SJSA1 (cell line): ENCODE data around the gene CYP4F2. TPM values are rescaled to one million over a fixed set of nuclear protein-coding genes. Genes with fewer than 3 reads are reported as not detected.
"Not testable (repeated sequence)": the region's sequence is repeated elsewhere in the genome, so short reads cannot be mapped to it uniquely, and the experiment has no call there.

Source experiments
- DNase-seq, 2 experiments: peaks; one replicate each; pipeline ENCODE4 v3.0.0-alpha.2; 2015 to 2020; ENCODE audit warnings: low spot score in 2 of 2, low read depth in 1 of 2
- H3K27ac ChIP-seq: fragments of 250-450 bp; sonication (Bioruptor Pico); 2 replicates; pipeline ENCODE4 v1.5.1; 2020; ENCODE audit warnings: mild to moderate bottlenecking, moderate library complexity
- H3K27me3 ChIP-seq: fragments of 250-450 bp; sonication (Bioruptor Pico); replicated peaks from 2 replicates; pipeline ENCODE4 v1.5.1; 2020; ENCODE audit warnings: mild to moderate bottlenecking, moderate library complexity
- H3K36me3 ChIP-seq: fragments of 250-450 bp; sonication (Bioruptor Pico); 2 replicates; pipeline ENCODE4 v1.5.1; 2020; ENCODE audit warnings: mild to moderate bottlenecking
- H3K4me1 ChIP-seq: fragments of 250-450 bp; sonication (Bioruptor Pico); replicated peaks from 2 replicates; pipeline ENCODE4 v1.6.1; 2021; ENCODE audit warnings: mild to moderate bottlenecking
- H3K4me3 ChIP-seq: fragments of 250-450 bp; sonication (Bioruptor Pico); 2 replicates; pipeline ENCODE4 v1.5.1; 2020; ENCODE audit warnings: mild to moderate bottlenecking
- H3K9me3 ChIP-seq: fragments of 250-450 bp; sonication (Bioruptor Pico); replicated peaks from 2 replicates; pipeline ENCODE4 v1.5.1; 2020; ENCODE audit warnings: mild to moderate bottlenecking
- total RNA-seq: library from RNA; depleted of rRNA; stranded (reverse); fragments of >200 nt; shearing (Covaris generic); gene quantifications from 2 replicates; pipeline ENCODE4 v1.2.3, GENCODE V29; 2014; rRNA removed

Gene CYP4F2
- total RNA-seq, 1 experiment from 2014 or later: not detected

GRCh38 chr19:15834232-15834631, 63.6 kb downstream of the CYP4F2 start:
- DNase-seq: not testable (repeated sequence)

GRCh38 chr19:15831626-15832025, 66.2 kb downstream of the CYP4F2 start:
- Histone ChIP-seq H3K36me3 (no peaks in the 10 kb centered on the region), H3K9me3 (no peaks in the 10 kb centered on the region), H3K4me3 (no peak overlapping the region), H3K27ac (no peak overlapping the region), H3K27me3 (peaks cover 6% of the 10 kb centered on the region; the same call in 1 of the 2 replicates), H3K4me1 (0 out of 2 replicates have a peak, but pooled peaks cover 6% of the 10 kb centered on the region)
- no peak for DNase-seq

More at GRCh38 chr19:15834232-15834631, 63.6 kb downstream of the CYP4F2 start:
- H3K27me3 ChIP-seq, H3K27ac ChIP-seq, H3K36me3 ChIP-seq, H3K4me1 ChIP-seq, H3K4me3 ChIP-seq, H3K9me3 ChIP-seq: not testable (repeated sequence)

- H3K27me3 ChIP-seq: peaks cover 6% of the 10 kb centered on the region; the same call in 1 of the 2 replicates
- H3K4me1 ChIP-seq: no peaks in the 10 kb centered on the region
- no peaks in the 10 kb centered on the region for H3K9me3 ChIP-seq
- H3K27ac ChIP-seq: no peak overlapping the region
- no peak overlapping the region for H3K4me3 ChIP-seq
- no peaks in the 10 kb centered on the region for H3K36me3 ChIP-seq
- no peak for DNase-seq
Observed at GRCh38 chr19:15829786-15830185, 68.1 kb downstream of the CYP4F2 start.

GRCh38 chr19:15829306-15829698, 68.6 kb downstream of the CYP4F2 start:
- no peaks in the 10 kb centered on the region for H3K36me3 ChIP-seq
- no peak overlapping the region for H3K27ac ChIP-seq
- H3K4me1 ChIP-seq: no peaks in the 10 kb centered on the region
- H3K27me3 ChIP-seq: peaks cover 6% of the 10 kb centered on the region; the same call in 1 of the 2 replicates
- H3K4me3 ChIP-seq: no peak overlapping the region
- no peaks in the 10 kb centered on the region for H3K9me3 ChIP-seq
- no peak for DNase-seq

GRCh38 chr19:15828611-15829305, 69.1 kb downstream of the CYP4F2 start:
- not testable (repeated sequence) for H3K36me3 ChIP-seq, H3K27ac ChIP-seq, H3K4me1 ChIP-seq, H3K27me3 ChIP-seq, H3K9me3 ChIP-seq, DNase-seq, H3K4me3 ChIP-seq

- Histone ChIP-seq H3K27ac (no peak overlapping the region), H3K27me3 (peaks cover 6% of the 10 kb centered on the region; the same call in 1 of the 2 replicates)
- no peak for DNase-seq
Observed at GRCh38 chr19:15828121-15828610, 69.7 kb downstream of the CYP4F2 start.

More at GRCh38 chr19:15828121-15828610, 69.7 kb downstream of the CYP4F2 start:
- Histone ChIP-seq H3K36me3 (no peaks in the 10 kb centered on the region), H3K9me3 (no peaks in the 10 kb centered on the region), H3K4me1 (no peaks in the 10 kb centered on the region), H3K4me3 (no peak overlapping the region)

Other genes with a start within 250 kb of the CYP4F2 start
- not detected in 2 replicates for gene CYP4F12, start 225.0 kb downstream of the CYP4F2 start, total RNA-seq
- gene OR10H2, start 170.1 kb downstream of the CYP4F2 start, total RNA-seq: not detected in 2 replicates
- gene OR10H3, start 160.1 kb downstream of the CYP4F2 start, total RNA-seq: not detected in 2 replicates
- gene OR10H5, start 110.4 kb downstream of the CYP4F2 start, total RNA-seq: not detected in 2 replicates
- gene OR10H1, start 82.4 kb downstream of the CYP4F2 start, total RNA-seq: not detected in 2 replicates
- gene CYP4F11, start 36.5 kb upstream of the CYP4F2 start, total RNA-seq: not detected in 2 replicates
- not detected in 2 replicates for gene OR10H4, start 50.9 kb upstream of the CYP4F2 start, total RNA-seq
- gene TPM4, start 178.4 kb upstream of the CYP4F2 start, total RNA-seq: 1,990 and 2,203 TPM in 2 replicates
- gene RAB8A, start 213.8 kb upstream of the CYP4F2 start, total RNA-seq: 44.8 and 69.5 TPM in 2 replicates
- not detected in 2 replicates for gene HSH2D, start 245.6 kb upstream of the CYP4F2 start, total RNA-seq